Bronchial epithelial cell (primary cell): Measurements from ENCODE around the gene RANBP9. TPM values are rescaled to one million over a fixed set of nuclear protein-coding genes. Genes with fewer than 3 reads are reported as not detected.
A peak's percentile ranks its signal among the peaks of the same experiment; 100 is the strongest.

Source experiments
- DNase-seq: peaks from one replicate; pipeline ENCODE4 v3.0.0-alpha.2; 2010; ENCODE audit warnings: low read depth
- FAIRE-seq: peaks from 2 replicates; lab custom pipeline; 2011; peaks lifted over from hg19 to GRCh38; lab: Jason Lieb, UNC
- H3K27me3 ChIP-seq: 2 replicates; pipeline ENCODE4 v1.5.1; 2011; ENCODE audit warnings: low read length; ENCODE audit not compliant: control insufficient read depth, insufficient read depth
- H3K36me3 ChIP-seq: 2 replicates; pipeline ENCODE4 v1.5.1; 2011; ENCODE audit warnings: low read length; ENCODE audit not compliant: control insufficient read depth, insufficient read depth
- H3K4me3 ChIP-seq: 2 replicates; pipeline ENCODE4 v1.5.1; 2011; ENCODE audit warnings: mild to moderate bottlenecking, low read depth, low read length, control low read depth
- total RNA-seq: library from RNA; depleted of rRNA; stranded (reverse); fragments of >200 nt; gene quantifications from 2 replicates; pipeline ENCODE4 v1.2.1, GENCODE V29; 2014
- TF ChIP-seq, protein P1 (sequence below): IDR thresholded peaks from 2 replicates; pipeline ENCODE4 v1.5.1; 2011; ENCODE audit warnings: mild to moderate bottlenecking, moderate library complexity, low read length, control low read depth, inconsistent platforms; ENCODE audit not compliant: insufficient read depth, severe bottlenecking

Gene RANBP9
- total RNA-seq, 1 donor from 2014 or later = 27.4 TPM

DNA sequence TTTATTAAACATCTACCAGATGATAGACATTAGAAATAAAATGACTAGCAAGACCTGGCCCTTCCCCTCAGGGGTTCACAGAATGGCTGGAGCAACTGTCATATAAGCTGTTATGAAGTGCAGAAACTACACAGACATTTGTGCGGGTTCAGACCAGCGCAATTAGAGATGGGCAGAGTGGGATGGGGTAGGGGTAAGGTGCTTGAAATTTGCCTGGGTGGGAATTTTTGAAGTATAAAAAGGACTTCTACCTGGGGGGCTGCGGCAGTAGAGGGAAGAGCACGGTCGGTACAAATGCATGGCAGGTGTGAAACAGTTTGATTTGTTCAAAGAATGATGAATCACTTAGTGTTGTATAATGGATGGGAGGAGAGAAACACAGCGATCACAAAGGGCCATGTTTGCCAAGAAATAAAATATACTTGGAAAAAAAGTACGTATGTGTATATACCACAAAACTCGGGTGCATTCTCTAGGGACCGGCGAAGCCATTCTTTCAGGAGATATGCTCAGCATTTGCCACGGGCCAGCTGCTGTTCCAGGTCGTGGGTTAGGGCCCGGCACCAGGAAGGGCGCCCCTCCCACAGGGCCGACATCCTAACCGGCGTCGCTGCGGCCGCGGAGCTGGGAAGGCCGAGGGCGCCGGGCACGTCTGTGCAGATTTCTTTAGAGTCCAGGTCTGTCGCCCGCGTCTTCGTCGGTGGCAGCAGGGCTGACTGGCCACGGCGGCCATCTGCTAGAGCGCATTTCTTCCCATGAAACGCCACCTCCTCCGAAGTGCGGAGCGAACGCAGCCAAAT is 97.3 kb downstream of the RANBP9 start:
- DNase-seq (peak; percentile 59), FAIRE-seq (no peak)
- TF ChIP-seq, protein P1, sequence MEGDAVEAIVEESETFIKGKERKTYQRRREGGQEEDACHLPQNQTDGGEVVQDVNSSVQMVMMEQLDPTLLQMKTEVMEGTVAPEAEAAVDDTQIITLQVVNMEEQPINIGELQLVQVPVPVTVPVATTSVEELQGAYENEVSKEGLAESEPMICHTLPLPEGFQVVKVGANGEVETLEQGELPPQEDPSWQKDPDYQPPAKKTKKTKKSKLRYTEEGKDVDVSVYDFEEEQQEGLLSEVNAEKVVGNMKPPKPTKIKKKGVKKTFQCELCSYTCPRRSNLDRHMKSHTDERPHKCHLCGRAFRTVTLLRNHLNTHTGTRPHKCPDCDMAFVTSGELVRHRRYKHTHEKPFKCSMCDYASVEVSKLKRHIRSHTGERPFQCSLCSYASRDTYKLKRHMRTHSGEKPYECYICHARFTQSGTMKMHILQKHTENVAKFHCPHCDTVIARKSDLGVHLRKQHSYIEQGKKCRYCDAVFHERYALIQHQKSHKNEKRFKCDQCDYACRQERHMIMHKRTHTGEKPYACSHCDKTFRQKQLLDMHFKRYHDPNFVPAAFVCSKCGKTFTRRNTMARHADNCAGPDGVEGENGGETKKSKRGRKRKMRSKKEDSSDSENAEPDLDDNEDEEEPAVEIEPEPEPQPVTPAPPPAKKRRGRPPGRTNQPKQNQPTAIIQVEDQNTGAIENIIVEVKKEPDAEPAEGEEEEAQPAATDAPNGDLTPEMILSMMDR = no peak
- Histone ChIP-seq H3K36me3 (peaks cover 3% of the 10 kb centered on the region), H3K27me3 (no peaks in the 10 kb centered on the region), H3K4me3 (peak overlapping the region; percentile 75)

DNA sequence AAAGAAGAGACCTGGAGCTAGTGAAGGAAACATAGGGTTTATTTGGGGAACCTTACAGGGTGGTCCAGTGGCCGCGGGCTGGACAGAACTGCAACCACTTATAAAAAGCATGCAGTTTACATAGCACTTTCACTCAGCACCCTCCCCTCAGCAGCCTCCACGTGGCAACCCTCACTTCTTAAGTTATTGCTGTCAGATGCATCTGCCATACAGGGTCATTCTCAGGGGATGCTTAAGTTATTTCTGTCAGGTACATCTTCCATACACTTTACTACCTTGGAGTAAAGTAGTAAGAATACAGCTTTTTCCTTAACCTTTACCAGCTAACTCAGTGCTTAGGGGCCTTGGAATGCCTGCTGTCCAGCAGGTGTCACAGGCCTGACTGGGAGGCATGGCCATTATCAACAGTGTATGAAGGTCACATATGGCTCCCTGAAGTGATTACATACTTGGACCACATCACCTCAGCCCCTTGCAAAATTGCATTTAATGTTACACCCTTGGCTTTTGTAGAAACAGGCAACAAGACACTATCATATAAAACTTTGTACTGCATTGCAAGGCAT is 98.5 kb downstream of the RANBP9 start:
- TF ChIP-seq, protein P1 = no peak
- H3K4me3 ChIP-seq = no peak overlapping the region
- DNase-seq (no peak), FAIRE-seq (no peak)
- H3K36me3 ChIP-seq = peaks cover 3% of the 10 kb centered on the region
- H3K27me3 ChIP-seq = no peaks in the 10 kb centered on the region

DNA sequence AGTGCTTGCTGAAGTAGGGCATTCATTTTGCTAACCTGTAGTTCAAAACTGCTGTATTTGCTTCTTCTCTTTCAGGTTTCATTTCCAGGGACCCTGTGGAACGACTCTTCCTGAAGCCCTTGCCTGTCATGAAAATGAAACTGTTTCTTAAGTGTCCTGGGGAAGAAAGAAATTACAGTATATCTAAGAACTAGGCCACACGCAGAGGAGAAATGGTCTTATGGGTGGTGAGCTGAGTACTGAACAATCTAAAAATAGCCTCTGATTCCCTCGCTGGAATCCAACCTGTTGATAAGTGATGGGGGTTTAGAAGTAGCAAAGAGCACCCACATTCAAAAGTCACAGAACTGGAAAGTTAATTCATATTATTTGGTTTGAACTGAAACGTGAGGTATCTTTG is 99.9 kb downstream of the RANBP9 start:
- no peaks in the 10 kb centered on the region for H3K27me3 ChIP-seq
- H3K36me3 ChIP-seq = peaks cover 3% of the 10 kb centered on the region
- H3K4me3 ChIP-seq = no peak overlapping the region
- TF ChIP-seq, protein P1 = no peak
- DNase-seq (no peak), FAIRE-seq (no peak)

DNA sequence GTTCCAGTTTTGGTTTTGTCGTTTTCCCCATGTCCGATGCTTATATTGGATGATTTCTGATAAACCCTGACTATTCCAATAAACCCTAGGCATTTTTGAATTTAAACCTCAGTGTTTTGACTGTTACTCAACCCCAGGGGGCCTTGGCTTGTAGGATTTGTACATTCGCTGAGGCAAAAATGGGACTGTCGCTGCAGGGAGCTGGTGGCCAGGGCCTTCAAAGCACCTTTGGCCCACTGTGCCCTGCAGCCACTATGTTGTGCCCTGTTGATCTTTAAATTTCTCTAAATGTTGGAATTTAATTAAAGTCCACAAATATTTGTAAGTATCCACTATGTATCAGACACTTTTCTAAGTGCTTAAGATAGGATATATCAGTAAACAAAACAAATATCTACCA is 106.0 kb downstream of the RANBP9 start:
- no peak overlapping the region for H3K4me3 ChIP-seq
- FAIRE-seq (no peak), DNase-seq (no peak)
- TF ChIP-seq, protein P1 = no peak
- no peaks in the 10 kb centered on the region for H3K36me3 ChIP-seq
- no peaks in the 10 kb centered on the region for H3K27me3 ChIP-seq

DNA sequence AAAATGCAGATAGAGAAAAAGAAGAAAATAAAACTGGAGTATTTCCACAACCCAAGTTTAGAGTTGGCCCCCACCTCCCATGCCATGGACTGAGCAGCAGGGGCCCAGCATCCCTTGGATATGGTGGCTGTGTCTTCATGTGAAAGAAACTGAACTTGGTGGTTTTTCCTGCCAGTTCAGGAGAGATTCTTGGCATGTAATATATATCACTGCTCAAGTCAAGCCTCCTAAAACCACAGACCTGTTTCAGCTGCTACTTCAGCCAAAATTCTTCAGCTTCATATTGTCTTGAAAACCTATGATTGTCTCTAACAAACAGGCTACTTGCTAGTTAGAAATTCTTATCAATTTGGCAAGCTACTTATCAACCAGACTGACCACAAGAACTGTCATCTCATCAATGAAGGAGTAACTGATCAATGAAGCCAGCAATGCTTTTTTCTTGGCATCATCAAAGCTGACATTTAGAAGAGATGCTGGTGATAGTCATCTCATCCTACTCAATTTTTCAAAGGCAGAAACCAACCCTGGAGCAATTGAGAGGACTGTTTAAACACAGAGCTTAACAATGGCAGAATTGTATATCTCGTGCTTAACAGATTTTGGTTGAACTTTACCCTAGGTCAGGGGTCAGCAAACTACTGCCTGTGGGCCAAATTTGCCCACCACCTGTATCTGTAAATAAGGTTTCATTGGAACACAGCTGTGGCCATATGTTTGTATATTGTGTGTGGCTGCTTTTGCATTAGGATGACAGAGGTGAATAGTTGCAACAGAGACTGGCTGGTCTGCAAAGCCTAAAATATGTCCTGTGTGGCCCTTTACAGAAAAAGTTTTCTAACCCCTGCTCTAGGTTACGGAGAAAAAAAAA is 106.9 kb downstream of the RANBP9 start:
- Histone ChIP-seq H3K36me3 (peaks cover 2% of the 10 kb centered on the region), H3K27me3 (no peaks in the 10 kb centered on the region), H3K4me3 (no peak overlapping the region)
- FAIRE-seq = no peak
- no peak for DNase-seq
- TF ChIP-seq, protein P1 = no peak
